ENCODE results near the gene IGSF21. TPM values are rescaled to one million over a fixed set of nuclear protein-coding genes. Genes with fewer than 3 reads are reported as not detected.

Gene IGSF21
- total RNA-seq, 1 experiment from 2014 or later: not detected

DNA sequence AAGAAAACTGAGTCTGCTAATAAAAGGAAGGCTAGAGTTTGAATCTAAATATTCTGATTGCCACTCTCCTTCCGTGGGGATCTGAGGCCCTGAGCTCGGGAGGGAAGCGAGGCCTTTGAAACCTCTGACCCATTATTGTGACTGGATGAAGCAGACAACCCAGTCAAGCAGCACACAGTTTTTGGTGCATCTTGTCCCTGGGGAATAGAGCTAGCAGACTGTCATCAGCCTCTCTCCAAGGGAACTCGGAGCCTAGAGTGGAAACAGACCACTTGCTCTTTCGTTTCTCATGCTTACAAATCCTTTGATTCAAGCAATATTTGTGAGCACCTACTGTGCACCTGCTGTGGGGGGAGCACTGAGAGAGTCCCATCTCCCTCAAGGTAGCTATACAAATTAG, 240.0 kb downstream of the IGSF21 start:
- Mint-ChIP-seq H3K36me3 (ENCODE audit: insufficient read depth, unreplicated experiment) (no peaks in the 10 kb centered on the region), H3K27me3 (ENCODE audit: insufficient read depth, unreplicated experiment) (peaks cover 29% of the 10 kb centered on the region), H3K27ac (ENCODE audit: low read depth, unreplicated experiment) (no peak overlapping the region), H3K4me1 (ENCODE audit: insufficient read depth, unreplicated experiment) (no peaks in the 10 kb centered on the region), H3K4me3 (ENCODE audit: unreplicated experiment) (no peak overlapping the region), H3K9me3 (ENCODE audit: unreplicated experiment) (no peaks in the 10 kb centered on the region)
- no peak for DNase-seq (ENCODE audit: unreplicated experiment)
- no TSS peak for BruUV-seq (replicated peaks)
- CTCF ChIA-PET: interaction anchor here (0.6 kb wide), 1 partner anchor 25 kb away, joined by 3 read pairs; no protein-coding TSS in a partner anchor
- intact Hi-C loops (cut with micrococcal nuclease): no loop called here
- TF ChIP-seq, protein P1, sequence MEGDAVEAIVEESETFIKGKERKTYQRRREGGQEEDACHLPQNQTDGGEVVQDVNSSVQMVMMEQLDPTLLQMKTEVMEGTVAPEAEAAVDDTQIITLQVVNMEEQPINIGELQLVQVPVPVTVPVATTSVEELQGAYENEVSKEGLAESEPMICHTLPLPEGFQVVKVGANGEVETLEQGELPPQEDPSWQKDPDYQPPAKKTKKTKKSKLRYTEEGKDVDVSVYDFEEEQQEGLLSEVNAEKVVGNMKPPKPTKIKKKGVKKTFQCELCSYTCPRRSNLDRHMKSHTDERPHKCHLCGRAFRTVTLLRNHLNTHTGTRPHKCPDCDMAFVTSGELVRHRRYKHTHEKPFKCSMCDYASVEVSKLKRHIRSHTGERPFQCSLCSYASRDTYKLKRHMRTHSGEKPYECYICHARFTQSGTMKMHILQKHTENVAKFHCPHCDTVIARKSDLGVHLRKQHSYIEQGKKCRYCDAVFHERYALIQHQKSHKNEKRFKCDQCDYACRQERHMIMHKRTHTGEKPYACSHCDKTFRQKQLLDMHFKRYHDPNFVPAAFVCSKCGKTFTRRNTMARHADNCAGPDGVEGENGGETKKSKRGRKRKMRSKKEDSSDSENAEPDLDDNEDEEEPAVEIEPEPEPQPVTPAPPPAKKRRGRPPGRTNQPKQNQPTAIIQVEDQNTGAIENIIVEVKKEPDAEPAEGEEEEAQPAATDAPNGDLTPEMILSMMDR (IDR thresholded peaks at IDR 0.05; ENCODE audit: unreplicated experiment): no peak
- POLR2A ChIA-PET: no interaction called here

DNA sequence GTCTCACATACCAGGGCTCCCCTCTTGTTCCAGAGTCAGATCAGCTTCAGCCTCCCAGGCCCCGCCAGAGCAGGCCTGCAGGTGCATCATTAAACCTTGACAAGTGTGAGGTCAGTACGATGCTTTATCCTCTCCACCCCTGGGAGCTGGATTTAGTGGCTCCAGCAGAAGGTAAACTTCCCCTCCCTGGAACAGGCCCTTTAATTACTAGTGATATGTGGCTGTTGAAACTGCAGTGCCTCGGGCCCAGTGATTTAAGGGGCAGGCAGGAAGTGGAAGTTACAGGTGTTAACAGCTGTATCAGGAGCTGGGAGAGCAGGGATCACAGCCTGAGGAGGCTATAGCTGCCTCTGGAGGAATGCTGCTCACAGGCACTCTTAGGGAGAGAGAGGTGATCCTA, 240.8 kb downstream of the IGSF21 start:
- DNase-seq (ENCODE audit: unreplicated experiment): no peak
- Mint-ChIP-seq H3K9me3 (ENCODE audit: unreplicated experiment) (no peaks in the 10 kb centered on the region), H3K4me1 (ENCODE audit: insufficient read depth, unreplicated experiment) (no peaks in the 10 kb centered on the region), H3K27me3 (ENCODE audit: insufficient read depth, unreplicated experiment) (peaks cover 24% of the 10 kb centered on the region), H3K36me3 (ENCODE audit: insufficient read depth, unreplicated experiment) (no peaks in the 10 kb centered on the region), H3K27ac (ENCODE audit: low read depth, unreplicated experiment) (no peak overlapping the region), H3K4me3 (ENCODE audit: unreplicated experiment) (no peak overlapping the region)
- POLR2A ChIA-PET: no interaction called here
- intact Hi-C loops (cut with micrococcal nuclease): no loop called here
- CTCF ChIA-PET: interaction anchor here (0.6 kb wide), 1 partner anchor 26 kb away, joined by 3 read pairs; no protein-coding TSS in a partner anchor
- TF ChIP-seq, protein P1 (IDR thresholded peaks at IDR 0.05; ENCODE audit: unreplicated experiment): no peak
- BruUV-seq (replicated peaks): no TSS peak

DNA sequence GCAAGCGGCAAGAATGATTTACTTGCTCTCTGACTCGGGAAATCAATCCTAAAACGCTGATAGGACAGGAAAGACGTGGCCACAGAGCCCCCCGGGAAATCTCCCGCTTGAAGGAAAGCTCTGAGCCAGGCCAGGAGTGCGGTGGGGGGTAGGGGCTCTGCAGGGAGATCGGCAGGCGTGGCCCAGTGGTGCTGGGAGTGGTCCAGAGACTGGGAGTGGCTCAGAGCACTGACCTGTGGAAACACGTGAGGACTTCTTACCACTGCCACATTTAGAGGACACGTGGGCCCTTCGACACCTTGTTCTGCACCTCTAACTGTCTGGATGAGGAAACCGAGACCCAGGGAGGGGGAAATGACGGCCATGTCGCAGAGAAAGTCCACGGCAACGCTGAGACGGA, 243.1 kb downstream of the IGSF21 start:
- TF ChIP-seq, protein P1 (IDR thresholded peaks at IDR 0.05; ENCODE audit: unreplicated experiment): no peak
- ChIA-PET CTCF (no interaction called here), POLR2A (no interaction called here)
- no TSS peak for BruUV-seq (replicated peaks)
- H3K4me3 Mint-ChIP-seq (ENCODE audit: unreplicated experiment): no peak overlapping the region
- DNase-seq (ENCODE audit: unreplicated experiment): no peak
- no peak overlapping the region for H3K27ac Mint-ChIP-seq (ENCODE audit: low read depth, unreplicated experiment)
- no peaks in the 10 kb centered on the region for H3K9me3 Mint-ChIP-seq (ENCODE audit: unreplicated experiment)
- intact Hi-C loops (cut with micrococcal nuclease): no loop called here
- no peaks in the 10 kb centered on the region for H3K36me3 Mint-ChIP-seq (ENCODE audit: insufficient read depth, unreplicated experiment)
- H3K4me1 Mint-ChIP-seq (ENCODE audit: insufficient read depth, unreplicated experiment): no peaks in the 10 kb centered on the region
- H3K27me3 Mint-ChIP-seq (ENCODE audit: insufficient read depth, unreplicated experiment): peaks cover 37% of the 10 kb centered on the region

DNA sequence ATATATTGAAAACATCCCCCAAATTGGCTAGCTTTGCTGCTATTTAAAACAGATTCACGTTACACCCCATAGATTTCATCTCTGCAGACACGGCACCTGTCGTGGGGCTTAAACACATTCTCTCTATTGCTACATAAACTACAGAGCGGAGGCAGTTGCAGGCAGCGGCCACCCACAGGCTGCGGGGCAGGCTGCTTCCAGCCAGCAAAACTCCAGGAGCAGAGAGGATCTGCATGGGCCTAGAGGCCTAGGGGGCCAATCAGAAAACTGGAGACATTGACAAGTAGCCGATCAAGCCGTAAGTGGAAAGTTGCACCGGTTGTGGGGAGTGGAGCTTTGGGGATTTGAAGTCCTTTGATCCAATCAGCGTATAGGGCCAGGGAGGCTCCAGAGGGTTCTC, 244.1 kb downstream of the IGSF21 start:
- Mint-ChIP-seq H3K9me3 (ENCODE audit: unreplicated experiment) (no peaks in the 10 kb centered on the region), H3K27ac (ENCODE audit: low read depth, unreplicated experiment) (no peak overlapping the region), H3K4me3 (ENCODE audit: unreplicated experiment) (no peak overlapping the region), H3K27me3 (ENCODE audit: insufficient read depth, unreplicated experiment) (peaks cover 44% of the 10 kb centered on the region), H3K4me1 (ENCODE audit: insufficient read depth, unreplicated experiment) (no peaks in the 10 kb centered on the region), H3K36me3 (ENCODE audit: insufficient read depth, unreplicated experiment) (no peaks in the 10 kb centered on the region)
- DNase-seq (ENCODE audit: unreplicated experiment): no peak
- no TSS peak for BruUV-seq (replicated peaks)
- TF ChIP-seq, protein P1 (IDR thresholded peaks at IDR 0.05; ENCODE audit: unreplicated experiment): no peak
- ChIA-PET POLR2A (no interaction called here), CTCF (no interaction called here)
- intact Hi-C loops (cut with micrococcal nuclease): no loop called here
